Osteoblast (primary cell): ENCODE data around the gene PIGR. TPM values are rescaled to one million over a fixed set of nuclear protein-coding genes. Genes with fewer than 3 reads are reported as not detected.

Source experiments
- DNase-seq: peaks from one replicate; pipeline ENCODE4 v3.0.0; 2011; ENCODE audit warnings: low spot score, mixed read lengths; ENCODE audit not compliant: insufficient read length; ENCODE audit errors: missing footprints
- H2AFZ ChIP-seq: 2 replicates; pipeline ENCODE4 v1.6.0; 2011; ENCODE audit warnings: mild to moderate bottlenecking, low read length
- H3K27ac ChIP-seq: 2 replicates; pipeline ENCODE4 v1.5.1; 2011; ENCODE audit warnings: mild to moderate bottlenecking, low read depth, low read length, moderate library complexity
- H3K27me3 ChIP-seq: 2 replicates; pipeline ENCODE4 v1.6.0; 2012; ENCODE audit warnings: mild to moderate bottlenecking, control low read depth, inconsistent platforms, low read length, moderate library complexity; ENCODE audit not compliant: insufficient read depth
- H3K36me3 ChIP-seq: 2 replicates; pipeline ENCODE4 v1.5.1; 2011; ENCODE audit warnings: mild to moderate bottlenecking, low read length, control low read depth, moderate library complexity; ENCODE audit not compliant: insufficient read depth
- H3K4me1 ChIP-seq: 2 replicates; pipeline ENCODE4 v1.5.1; 2011; ENCODE audit warnings: mild to moderate bottlenecking, low read length, control low read depth, moderate library complexity; ENCODE audit not compliant: insufficient read depth
- H3K4me2 ChIP-seq: 2 replicates; pipeline ENCODE4 v1.6.0; 2011; ENCODE audit warnings: mild to moderate bottlenecking, low read length; ENCODE audit not compliant: insufficient read depth
- H3K4me3 ChIP-seq: fragments of 200-600 bp; sonication (generic); 3 replicates; pipeline ENCODE4 v1.5.1; 2012; ENCODE audit warnings: mild to moderate bottlenecking, low read length, inconsistent platforms; ENCODE audit not compliant: insufficient read depth
- H3K79me2 ChIP-seq: 2 replicates; pipeline ENCODE4 v1.6.0; 2012; ENCODE audit warnings: mild to moderate bottlenecking, low read length, control low read depth, inconsistent platforms; ENCODE audit not compliant: insufficient read depth
- H3K9me3 ChIP-seq: 2 replicates; pipeline ENCODE4 v1.5.1; 2011; ENCODE audit warnings: low read depth, low read length, control low read depth
- H4K20me1 ChIP-seq: 2 replicates; pipeline ENCODE4 v1.6.0; 2012; ENCODE audit warnings: mild to moderate bottlenecking, low read length, control low read depth; ENCODE audit not compliant: insufficient read depth
- CTCF ChIP-seq: IDR thresholded peaks from 2 replicates; pipeline ENCODE4 v1.5.1; 2011; ENCODE audit warnings: mild to moderate bottlenecking, low read depth, low read length, moderate library complexity; ENCODE audit errors: extremely low read depth
- total RNA-seq: library from RNA; depleted of rRNA; stranded (reverse); fragments of >200 nt; gene quantifications from 2 replicates; pipeline ENCODE4 v1.2.3, GENCODE V29; 2012

Gene PIGR
- total RNA-seq, 1 donor: not detected

- Histone ChIP-seq H3K79me2 (no peaks in the 10 kb centered on the region), H4K20me1 (no peaks in the 10 kb centered on the region), H3K27me3 (peaks cover 8% of the 10 kb centered on the region), H3K4me3 (no peak overlapping the region), H3K36me3 (no peaks in the 10 kb centered on the region), H3K4me1 (no peaks in the 10 kb centered on the region), H3K4me2 (no peak overlapping the region), H2AFZ (no peak overlapping the region), H3K9me3 (no peaks in the 10 kb centered on the region), H3K27ac (no peak overlapping the region)
- no peak for DNase-seq
- no peak for TF ChIP-seq CTCF
Measured at GRCh38 chr1:206955476-206956451, 9.5 kb upstream of the PIGR start.

GRCh38 chr1:206954459-206955342 is 8.4 kb upstream of the PIGR start:
- no peaks in the 10 kb centered on the region for H3K4me1 ChIP-seq
- no peak for DNase-seq
- no peak for TF ChIP-seq CTCF
- no peak overlapping the region for H3K4me3 ChIP-seq
- H3K27ac ChIP-seq: no peak overlapping the region
- H3K36me3 ChIP-seq: no peaks in the 10 kb centered on the region
- H2AFZ ChIP-seq: no peak overlapping the region
- peaks cover 8% of the 10 kb centered on the region for H3K27me3 ChIP-seq
- no peaks in the 10 kb centered on the region for H4K20me1 ChIP-seq
- no peak overlapping the region for H3K4me2 ChIP-seq
- no peaks in the 10 kb centered on the region for H3K9me3 ChIP-seq
- H3K79me2 ChIP-seq: no peaks in the 10 kb centered on the region

- no peak for TF ChIP-seq CTCF
- H3K4me3 ChIP-seq: no peak overlapping the region
- no peaks in the 10 kb centered on the region for H3K4me1 ChIP-seq
- H3K79me2 ChIP-seq: no peaks in the 10 kb centered on the region
- peaks cover 11% of the 10 kb centered on the region for H3K27me3 ChIP-seq
- H3K4me2 ChIP-seq: no peak overlapping the region
- H4K20me1 ChIP-seq: no peaks in the 10 kb centered on the region
- H3K36me3 ChIP-seq: no peaks in the 10 kb centered on the region
- H3K27ac ChIP-seq: no peak overlapping the region
- H3K9me3 ChIP-seq: no peaks in the 10 kb centered on the region
- no peak for DNase-seq
- no peak overlapping the region for H2AFZ ChIP-seq
Measured at GRCh38 chr1:206953626-206954025, 7.4 kb upstream of the PIGR start.

- H3K36me3 ChIP-seq: no peaks in the 10 kb centered on the region
- DNase-seq: no peak
- H3K4me2 ChIP-seq: no peak overlapping the region
- TF ChIP-seq CTCF: no peak
- no peaks in the 10 kb centered on the region for H4K20me1 ChIP-seq
- no peak overlapping the region for H3K27ac ChIP-seq
- H3K4me3 ChIP-seq: no peak overlapping the region
- no peak overlapping the region for H2AFZ ChIP-seq
- no peaks in the 10 kb centered on the region for H3K79me2 ChIP-seq
- H3K9me3 ChIP-seq: no peaks in the 10 kb centered on the region
- peaks cover 15% of the 10 kb centered on the region for H3K27me3 ChIP-seq
- no peaks in the 10 kb centered on the region for H3K4me1 ChIP-seq
Measured at GRCh38 chr1:206953126-206953525, 6.9 kb upstream of the PIGR start.
